Measurements from ENCODE around the gene TSPAN2.

DNA sequence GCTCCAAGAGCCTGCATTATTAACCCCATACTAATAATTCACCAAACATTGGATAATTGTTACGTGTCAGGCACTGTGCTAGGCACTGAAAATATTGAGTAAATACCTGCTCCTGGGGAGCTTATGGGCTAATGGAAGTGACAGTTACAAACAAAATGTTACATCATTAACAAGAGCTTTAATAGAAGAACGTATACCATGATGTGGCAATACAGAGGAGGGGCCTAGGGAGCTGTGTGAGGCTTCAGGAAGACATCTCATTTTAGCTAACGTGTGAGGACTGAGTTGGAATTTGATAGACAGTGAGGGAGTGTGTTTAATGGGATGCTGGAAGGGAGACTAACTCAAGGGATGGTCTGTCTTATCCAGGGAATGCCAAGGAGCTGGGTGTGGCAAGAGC is 16.5 kb upstream of the TSPAN2 start:
- TF ChIP-seq, protein P1, sequence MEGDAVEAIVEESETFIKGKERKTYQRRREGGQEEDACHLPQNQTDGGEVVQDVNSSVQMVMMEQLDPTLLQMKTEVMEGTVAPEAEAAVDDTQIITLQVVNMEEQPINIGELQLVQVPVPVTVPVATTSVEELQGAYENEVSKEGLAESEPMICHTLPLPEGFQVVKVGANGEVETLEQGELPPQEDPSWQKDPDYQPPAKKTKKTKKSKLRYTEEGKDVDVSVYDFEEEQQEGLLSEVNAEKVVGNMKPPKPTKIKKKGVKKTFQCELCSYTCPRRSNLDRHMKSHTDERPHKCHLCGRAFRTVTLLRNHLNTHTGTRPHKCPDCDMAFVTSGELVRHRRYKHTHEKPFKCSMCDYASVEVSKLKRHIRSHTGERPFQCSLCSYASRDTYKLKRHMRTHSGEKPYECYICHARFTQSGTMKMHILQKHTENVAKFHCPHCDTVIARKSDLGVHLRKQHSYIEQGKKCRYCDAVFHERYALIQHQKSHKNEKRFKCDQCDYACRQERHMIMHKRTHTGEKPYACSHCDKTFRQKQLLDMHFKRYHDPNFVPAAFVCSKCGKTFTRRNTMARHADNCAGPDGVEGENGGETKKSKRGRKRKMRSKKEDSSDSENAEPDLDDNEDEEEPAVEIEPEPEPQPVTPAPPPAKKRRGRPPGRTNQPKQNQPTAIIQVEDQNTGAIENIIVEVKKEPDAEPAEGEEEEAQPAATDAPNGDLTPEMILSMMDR (conservative IDR thresholded peaks at IDR 0.05; ENCODE audit: low read depth in 2 of 2): no peak
- TF ChIP-seq EZH2 (IDR thresholded peaks at IDR 0.05; ENCODE audit: low read depth, unreplicated experiment) (no peak), POLR2AphosphoS5 (IDR thresholded peaks at IDR 0.05; ENCODE audit: low read depth) (no peak), CREB1 (CRISPR knock-in tag; IDR thresholded peaks at IDR 0.05; ENCODE audit: low read depth) (no peak), EZH2phosphoT487 (IDR thresholded peaks at IDR 0.05; ENCODE audit: unreplicated experiment) (no peak), ZNF331 (CRISPR knock-in tag; IDR thresholded peaks at IDR 0.05; ENCODE audit: low read depth) (no peak), JUNB (IDR thresholded peaks at IDR 0.05; ENCODE audit: unreplicated experiment) (no peak), NANOG (IDR thresholded peaks at IDR 0.05; ENCODE audit: borderline replicate concordance) (no peak)
- TF ChIP-seq, protein P2, sequence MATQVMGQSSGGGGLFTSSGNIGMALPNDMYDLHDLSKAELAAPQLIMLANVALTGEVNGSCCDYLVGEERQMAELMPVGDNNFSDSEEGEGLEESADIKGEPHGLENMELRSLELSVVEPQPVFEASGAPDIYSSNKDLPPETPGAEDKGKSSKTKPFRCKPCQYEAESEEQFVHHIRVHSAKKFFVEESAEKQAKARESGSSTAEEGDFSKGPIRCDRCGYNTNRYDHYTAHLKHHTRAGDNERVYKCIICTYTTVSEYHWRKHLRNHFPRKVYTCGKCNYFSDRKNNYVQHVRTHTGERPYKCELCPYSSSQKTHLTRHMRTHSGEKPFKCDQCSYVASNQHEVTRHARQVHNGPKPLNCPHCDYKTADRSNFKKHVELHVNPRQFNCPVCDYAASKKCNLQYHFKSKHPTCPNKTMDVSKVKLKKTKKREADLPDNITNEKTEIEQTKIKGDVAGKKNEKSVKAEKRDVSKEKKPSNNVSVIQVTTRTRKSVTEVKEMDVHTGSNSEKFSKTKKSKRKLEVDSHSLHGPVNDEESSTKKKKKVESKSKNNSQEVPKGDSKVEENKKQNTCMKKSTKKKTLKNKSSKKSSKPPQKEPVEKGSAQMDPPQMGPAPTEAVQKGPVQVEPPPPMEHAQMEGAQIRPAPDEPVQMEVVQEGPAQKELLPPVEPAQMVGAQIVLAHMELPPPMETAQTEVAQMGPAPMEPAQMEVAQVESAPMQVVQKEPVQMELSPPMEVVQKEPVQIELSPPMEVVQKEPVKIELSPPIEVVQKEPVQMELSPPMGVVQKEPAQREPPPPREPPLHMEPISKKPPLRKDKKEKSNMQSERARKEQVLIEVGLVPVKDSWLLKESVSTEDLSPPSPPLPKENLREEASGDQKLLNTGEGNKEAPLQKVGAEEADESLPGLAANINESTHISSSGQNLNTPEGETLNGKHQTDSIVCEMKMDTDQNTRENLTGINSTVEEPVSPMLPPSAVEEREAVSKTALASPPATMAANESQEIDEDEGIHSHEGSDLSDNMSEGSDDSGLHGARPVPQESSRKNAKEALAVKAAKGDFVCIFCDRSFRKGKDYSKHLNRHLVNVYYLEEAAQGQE (IDR thresholded peaks at IDR 0.05; ENCODE audit: unreplicated experiment): no peak
- TF ChIP-seq, protein P3, sequence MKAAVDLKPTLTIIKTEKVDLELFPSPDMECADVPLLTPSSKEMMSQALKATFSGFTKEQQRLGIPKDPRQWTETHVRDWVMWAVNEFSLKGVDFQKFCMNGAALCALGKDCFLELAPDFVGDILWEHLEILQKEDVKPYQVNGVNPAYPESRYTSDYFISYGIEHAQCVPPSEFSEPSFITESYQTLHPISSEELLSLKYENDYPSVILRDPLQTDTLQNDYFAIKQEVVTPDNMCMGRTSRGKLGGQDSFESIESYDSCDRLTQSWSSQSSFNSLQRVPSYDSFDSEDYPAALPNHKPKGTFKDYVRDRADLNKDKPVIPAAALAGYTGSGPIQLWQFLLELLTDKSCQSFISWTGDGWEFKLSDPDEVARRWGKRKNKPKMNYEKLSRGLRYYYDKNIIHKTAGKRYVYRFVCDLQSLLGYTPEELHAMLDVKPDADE (IDR thresholded peaks at IDR 0.05): no peak

All from GM23338 (cell line).